Measurements from ENCODE around the gene GPHN. TPM values are rescaled to one million over a fixed set of nuclear protein-coding genes. Genes with fewer than 3 reads are reported as not detected.
"Not testable (repeated sequence)": the region's sequence is repeated elsewhere in the genome, so short reads cannot be mapped to it uniquely, and the experiment has no call there.

The GPHN gene
- total and polyA plus RNA-seq, 11 donors = 15.2 to 37.1 (median 30.1) TPM

- H3K36me3 ChIP-seq = peaks cover 0 to 23% (median 3%) of the 10 kb centered on the region in 9 donors
- DNase-seq (peak in 1 of 5 donors; percentile 53), ATAC-seq (peak in 1 of 4 donors; percentile 36)
- intact Hi-C loops (cut with DNase I) = no loop called here
- H3K9me3 ChIP-seq = peaks cover 0 to 33% (median 0%) of the 10 kb centered on the region in 12 donors
- H3K27ac ChIP-seq = no peak overlapping the region
- H3K4me1 ChIP-seq = no peaks in the 10 kb centered on the region
- no peak for TF ChIP-seq POLR2A (IDR thresholded peaks at IDR 0.05)
- TF ChIP-seq CTCF (IDR thresholded peaks at IDR 0.05) = no peak
- no peak overlapping the region for H3K4me3 ChIP-seq
- no peaks in the 10 kb centered on the region for H3K27me3 ChIP-seq
- WGBS, 4 donors = 93 to 99% (median 96%) methylated on average over 5 to 21 of the region's 21 CpGs
Observed at GRCh38 chr14:67056684-67057083, 548.7 kb downstream of the GPHN start.

- TF ChIP-seq CTCF (IDR thresholded peaks at IDR 0.05) = no peak
- H3K4me1 ChIP-seq = no peaks in the 10 kb centered on the region
- no peak overlapping the region for H3K27ac ChIP-seq
- H3K36me3 ChIP-seq = peaks cover 0 to 24% (median 6%) of the 10 kb centered on the region in 9 donors
- no peak for ATAC-seq
- no peak overlapping the region for H3K4me3 ChIP-seq
- intact Hi-C loops (cut with DNase I) = no loop called here
- DNase-seq = no peak
- H3K27me3 ChIP-seq = no peaks in the 10 kb centered on the region
- WGBS, 4 donors = 54 to 69% (median 67%) methylated on average over 3 of the region's 3 CpGs
- peaks cover 0 to 29% (median 0%) of the 10 kb centered on the region in 12 donors for H3K9me3 ChIP-seq
Observed at GRCh38 chr14:67059596-67059995, 551.6 kb downstream of the GPHN start.

- no peak overlapping the region for H3K4me3 ChIP-seq
- peaks cover 0 to 24% (median 6%) of the 10 kb centered on the region in 9 donors for H3K36me3 ChIP-seq
- DNase-seq (no peak), ATAC-seq (no peak)
- intact Hi-C loops (cut with DNase I) = no loop called here
- TF ChIP-seq POLR2A (IDR thresholded peaks at IDR 0.05) (no peak), CTCF (IDR thresholded peaks at IDR 0.05) (no peak)
- H3K27ac ChIP-seq = no peak overlapping the region
- no peaks in the 10 kb centered on the region for H3K4me1 ChIP-seq
- no peaks in the 10 kb centered on the region for H3K27me3 ChIP-seq
- peaks cover 0 to 20% (median 0%) of the 10 kb centered on the region in 12 donors for H3K9me3 ChIP-seq
Observed at GRCh38 chr14:67060546-67060945, 552.6 kb downstream of the GPHN start.

GRCh38 chr14:67067070-67067814, 559.3 kb downstream of the GPHN start:
- H3K4me3 ChIP-seq; H3K36me3 ChIP-seq; H3K27ac ChIP-seq; H3K27me3 ChIP-seq; intact Hi-C loops (cut with DNase I); DNase-seq; ATAC-seq: not testable (repeated sequence)
- peaks cover 0 to 17% (median 6%) of the 10 kb centered on the region in 12 donors for H3K4me1 ChIP-seq
- 80 to 93% (median 89%) methylated on average over 6 to 7 of the region's 7 CpGs for WGBS, 4 donors
- peaks cover 0 to 14% (median 0%) of the 10 kb centered on the region in 12 donors for H3K9me3 ChIP-seq

Data from heart left ventricle (tissue), 16 donors.